Measurements from ENCODE around the gene MLH3.

MLH3 gene

GRCh38 chr14:74965486-74966153 lies 85.6 kb downstream of the MLH3 start:
- no peak for DNase-seq (ENCODE audit: low read depth in 2 of 2)

GRCh38 chr14:74964787-74965485 lies 86.3 kb downstream of the MLH3 start:
- DNase-seq (ENCODE audit: low read depth in 2 of 2): no peak
